DMS114 treated with DMSO at 0.1 percent for 48 hours (cell line): ENCODE results near the gene TREX2.
"Not testable (repeated sequence)": the region's sequence is repeated elsewhere in the genome, so short reads cannot be mapped to it uniquely, and the experiment has no call there.

ENCODE experiments used
- DNase-seq: peaks from one replicate; lab custom pipeline; 2025; ENCODE audit not compliant: unreplicated experiment; lab: John Stamatoyannopoulos, UW

TREX2 gene

DNA sequence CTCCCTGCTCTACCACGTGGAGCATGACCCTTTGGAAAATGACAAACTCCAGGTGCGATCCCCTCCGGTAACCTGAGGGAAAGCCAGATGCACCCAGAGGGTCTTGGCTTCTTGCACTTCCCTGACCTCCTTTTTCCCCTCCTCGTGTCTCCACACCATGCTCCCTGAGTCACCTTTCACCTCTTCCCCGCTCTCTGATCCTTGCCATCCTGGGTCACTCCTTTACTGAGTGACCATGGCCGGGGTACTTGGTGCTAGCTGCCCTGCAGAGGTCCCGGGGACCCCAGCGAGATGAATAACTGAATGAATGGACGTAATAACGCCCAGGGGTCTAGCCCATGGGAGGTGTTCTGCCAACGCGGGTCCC is 35.0 kb downstream of the TREX2 start:
- DNase-seq, result no peak

DNA sequence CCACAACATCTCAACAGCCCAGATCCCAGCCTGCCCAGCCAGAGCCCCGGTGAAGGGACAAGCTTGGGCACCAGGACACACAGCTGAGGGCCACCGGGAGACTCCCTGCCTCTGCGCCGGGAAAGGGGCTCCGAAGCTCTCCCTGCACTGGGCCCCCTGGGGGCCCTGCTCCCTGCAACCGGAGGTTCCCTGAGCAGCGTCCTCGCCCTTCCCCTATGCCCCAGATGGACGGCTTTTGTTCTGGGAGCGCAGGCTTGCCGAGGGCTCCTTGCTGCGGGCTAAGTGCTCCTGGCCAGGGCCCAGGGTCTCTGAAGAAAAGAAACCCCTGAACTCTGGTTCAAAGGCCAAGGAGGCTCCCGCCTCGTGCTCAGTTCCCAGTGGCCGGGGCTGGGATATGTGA is 35.5 kb downstream of the TREX2 start:
- no peak for DNase-seq

DNA sequence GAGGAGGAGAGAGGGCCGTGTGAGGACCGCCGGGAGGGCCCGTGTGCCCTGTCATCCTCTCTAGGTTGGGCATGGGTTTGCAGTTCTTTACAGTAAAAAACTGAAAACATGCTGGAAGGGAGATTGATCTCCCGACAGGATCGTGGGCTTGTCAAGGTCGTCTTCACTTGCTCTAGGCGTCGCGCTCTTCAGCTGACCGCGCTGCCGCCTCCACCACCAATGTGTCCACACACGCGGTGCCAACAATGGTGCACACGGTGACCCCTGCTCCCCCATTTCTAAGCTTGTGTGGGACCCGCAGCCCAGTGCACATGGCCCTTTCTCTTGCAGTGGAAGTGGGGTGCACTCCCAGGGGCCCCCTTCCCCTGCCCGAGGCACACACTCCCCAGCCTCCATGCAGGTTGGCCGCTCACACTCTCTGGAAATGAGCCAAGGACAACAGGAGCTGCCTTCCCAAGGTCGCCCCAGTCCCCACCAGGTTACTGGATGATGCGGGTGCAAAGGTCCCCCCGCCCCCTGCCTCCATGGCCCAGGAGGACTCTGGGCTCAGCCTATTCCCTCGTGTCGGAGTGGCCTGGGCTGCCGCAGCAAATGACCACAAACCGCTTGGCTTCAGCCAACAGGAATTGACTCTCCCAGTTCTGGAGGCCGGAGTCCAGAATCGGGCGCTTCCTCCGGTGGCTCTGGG is 36.3 kb downstream of the TREX2 start:
- DNase-seq, result no peak

DNA sequence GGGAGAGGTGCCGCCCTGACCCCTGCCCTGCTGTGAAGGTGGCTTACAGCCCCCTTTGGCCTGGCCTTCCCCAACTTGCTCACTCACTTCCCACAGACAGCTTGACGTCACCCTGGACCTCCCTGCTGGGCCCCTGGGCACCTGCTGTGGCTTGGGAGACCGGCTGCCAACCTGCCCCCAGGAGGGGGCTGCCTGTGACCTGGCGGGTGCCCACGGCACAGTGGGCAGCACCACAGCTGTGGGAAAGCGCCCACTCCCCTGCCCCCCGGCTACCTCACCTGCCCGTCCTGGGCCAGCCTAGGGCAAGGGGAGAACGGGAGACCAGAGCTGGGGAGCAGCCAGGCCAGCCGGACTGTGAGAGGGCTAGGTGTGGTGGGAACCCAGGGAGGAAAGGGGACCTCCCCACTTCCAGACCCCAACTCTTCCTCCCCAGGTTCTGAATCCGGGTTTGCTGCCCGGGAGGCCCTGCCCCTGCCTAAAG is 36.9 kb downstream of the TREX2 start:
- DNase-seq, result no peak

DNA sequence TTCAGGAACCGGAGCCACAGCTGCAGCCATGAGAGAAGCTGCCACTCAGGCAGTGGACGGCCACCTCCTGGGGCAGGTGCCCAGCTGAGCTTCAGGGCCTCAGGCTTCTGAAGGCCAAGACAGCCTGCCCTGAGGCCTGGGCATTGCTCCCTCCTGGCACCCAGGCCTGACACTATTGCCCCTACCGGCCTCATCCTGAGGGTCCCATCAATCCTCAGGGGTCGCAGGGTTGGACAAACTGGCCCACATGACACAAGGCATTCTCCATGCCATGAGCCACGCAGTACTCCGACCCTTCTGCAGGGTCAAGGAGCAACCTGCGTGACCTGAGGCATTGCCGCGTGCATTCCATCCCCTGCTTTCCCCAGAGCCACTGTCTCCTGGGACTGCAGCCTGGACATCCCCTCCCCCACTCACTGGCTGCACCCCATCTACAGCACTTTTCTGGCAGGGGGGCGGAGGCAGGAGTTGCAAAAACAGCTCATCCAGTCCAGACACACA is 37.6 kb downstream of the TREX2 start:
- DNase-seq, result no peak

DNA sequence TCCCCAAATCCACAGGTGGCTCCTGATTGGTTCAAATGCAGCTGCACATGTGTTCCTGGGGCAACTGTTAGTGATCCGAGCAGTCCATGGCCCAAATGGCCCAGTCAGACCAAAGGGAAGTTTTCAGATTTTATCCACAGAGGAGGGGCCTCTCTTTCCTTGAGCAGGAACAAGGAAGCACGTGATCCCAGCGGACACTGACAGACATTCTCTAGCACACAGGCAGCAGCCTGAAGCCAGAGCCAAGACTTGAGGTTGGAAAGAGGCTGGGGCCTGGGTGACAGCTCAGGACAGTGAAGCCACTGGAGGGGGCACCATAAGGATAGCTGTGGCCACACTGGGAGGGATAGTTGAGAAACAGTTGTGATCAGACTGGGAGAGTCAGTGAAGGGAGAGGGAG is 38.1 kb downstream of the TREX2 start:
- no peak for DNase-seq

DNA sequence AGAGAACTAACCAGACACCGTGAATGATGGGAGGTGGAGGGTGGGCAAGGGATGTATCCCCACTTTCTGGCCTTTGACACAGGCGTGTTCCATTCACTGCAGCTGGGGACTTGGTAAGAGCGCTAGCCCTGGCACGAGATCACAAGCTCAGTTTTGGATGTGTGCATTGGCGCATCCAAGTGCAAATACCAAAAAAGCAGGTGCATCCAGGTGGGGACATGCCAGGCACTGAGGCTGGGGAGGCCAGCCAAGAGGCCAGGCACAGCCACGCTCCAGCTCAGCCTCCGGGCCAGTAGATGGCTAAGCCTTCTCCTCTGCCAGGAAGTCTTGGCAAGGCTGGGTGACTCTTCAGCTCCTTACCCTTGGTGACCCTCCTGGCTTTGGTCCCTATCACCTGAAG is 39.0 kb downstream of the TREX2 start:
- no peak for DNase-seq

DNA sequence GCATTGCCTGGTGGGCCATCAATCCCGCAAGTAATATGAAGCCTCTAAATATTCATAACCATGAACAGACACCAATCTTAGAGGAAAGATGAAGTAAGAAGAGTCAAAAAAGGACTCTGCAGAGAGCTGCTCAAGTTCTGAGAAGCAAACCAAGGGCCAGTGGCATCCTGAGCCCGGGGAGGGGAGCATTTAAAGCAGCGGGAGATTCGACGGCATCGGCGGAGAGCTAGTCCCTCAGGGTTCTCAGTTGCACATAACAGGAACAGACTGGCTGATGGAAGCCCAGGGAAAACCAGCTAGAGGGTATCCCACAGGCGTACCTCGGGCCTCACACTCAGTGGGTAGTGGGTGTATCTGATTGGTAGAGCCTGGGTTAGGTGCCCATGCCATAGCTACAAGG is 39.8 kb downstream of the TREX2 start:
- DNase-seq, result no peak

DNA sequence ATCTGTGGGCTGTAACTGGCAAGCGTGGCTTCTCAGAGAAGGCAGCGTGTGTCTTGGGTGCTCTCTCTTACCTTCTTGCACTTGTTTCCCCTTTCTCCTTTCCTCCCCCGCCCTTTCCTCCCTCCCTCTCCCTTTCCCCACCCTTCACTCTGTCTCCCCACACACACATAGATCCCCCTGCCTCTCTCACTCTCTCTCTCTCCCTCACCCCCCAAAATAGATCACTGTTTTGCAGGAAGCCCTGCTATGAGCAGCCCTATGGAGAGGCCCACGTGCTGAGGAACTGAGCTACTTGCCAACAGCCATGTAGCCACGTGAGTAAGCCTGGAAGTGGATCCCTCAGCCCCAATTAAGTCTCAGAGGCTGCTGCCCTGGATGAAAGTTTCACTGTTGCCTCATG is 40.4 kb downstream of the TREX2 start:
- no peak for DNase-seq

DNA sequence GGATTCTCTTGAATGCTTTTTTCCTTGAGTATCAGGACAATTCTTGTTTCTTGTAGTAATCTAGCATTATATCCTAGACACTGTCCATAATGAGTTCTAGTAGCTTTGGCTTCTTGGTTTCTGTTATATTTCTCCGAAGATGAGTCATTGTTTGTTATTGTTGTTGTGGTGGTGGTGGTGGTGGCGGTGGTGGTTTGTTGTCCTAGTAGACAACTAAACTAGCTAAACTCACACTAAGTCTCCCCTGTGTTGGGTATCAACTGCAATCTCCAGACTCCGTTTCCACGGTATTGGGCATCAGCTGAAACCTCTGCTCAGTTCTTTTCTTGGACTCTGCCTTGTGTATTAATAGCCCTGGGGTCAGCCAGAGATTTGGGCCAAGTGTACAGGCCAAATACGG is 41.5 kb downstream of the TREX2 start:
- DNase-seq, result not testable (repeated sequence)

DNA sequence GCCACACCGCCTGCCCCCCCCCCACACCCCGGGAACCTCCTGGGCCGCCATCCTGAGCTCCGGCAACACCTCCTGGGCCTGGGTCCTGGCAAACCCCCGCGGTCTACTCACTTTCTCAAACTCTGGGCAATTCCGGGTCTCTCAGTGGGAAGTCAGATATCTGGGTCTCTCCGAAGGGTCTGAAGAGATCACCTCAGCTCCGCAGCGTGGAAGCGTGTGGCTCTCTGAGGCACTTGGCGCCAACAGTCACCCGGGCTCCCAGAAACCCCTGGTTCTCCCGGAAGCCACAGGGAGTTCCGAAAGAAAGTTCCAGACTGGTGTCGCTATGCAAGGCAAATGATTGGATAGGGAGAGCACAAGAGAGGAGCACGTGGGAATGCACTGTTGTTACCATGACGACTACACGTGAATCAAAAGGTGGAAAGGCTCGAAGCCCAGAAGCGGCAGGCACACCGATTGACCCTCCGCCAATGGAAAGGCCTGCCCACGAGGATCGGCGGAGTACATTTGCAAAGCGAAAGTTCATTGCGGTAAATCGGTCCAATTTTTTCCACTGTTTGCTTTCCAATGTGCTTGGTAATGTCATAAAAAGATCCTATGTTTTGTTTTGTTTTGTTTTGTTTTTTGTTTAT is 44.6 kb downstream of the TREX2 start, which contains the start of gene PNMA6E:
TSS of gene PNMA6E (minus strand) at position 218 of the 632 bp plus-strand sequence. CDS start 2,501 bp downstream, outside the sequence.
- no peak for DNase-seq

DNA sequence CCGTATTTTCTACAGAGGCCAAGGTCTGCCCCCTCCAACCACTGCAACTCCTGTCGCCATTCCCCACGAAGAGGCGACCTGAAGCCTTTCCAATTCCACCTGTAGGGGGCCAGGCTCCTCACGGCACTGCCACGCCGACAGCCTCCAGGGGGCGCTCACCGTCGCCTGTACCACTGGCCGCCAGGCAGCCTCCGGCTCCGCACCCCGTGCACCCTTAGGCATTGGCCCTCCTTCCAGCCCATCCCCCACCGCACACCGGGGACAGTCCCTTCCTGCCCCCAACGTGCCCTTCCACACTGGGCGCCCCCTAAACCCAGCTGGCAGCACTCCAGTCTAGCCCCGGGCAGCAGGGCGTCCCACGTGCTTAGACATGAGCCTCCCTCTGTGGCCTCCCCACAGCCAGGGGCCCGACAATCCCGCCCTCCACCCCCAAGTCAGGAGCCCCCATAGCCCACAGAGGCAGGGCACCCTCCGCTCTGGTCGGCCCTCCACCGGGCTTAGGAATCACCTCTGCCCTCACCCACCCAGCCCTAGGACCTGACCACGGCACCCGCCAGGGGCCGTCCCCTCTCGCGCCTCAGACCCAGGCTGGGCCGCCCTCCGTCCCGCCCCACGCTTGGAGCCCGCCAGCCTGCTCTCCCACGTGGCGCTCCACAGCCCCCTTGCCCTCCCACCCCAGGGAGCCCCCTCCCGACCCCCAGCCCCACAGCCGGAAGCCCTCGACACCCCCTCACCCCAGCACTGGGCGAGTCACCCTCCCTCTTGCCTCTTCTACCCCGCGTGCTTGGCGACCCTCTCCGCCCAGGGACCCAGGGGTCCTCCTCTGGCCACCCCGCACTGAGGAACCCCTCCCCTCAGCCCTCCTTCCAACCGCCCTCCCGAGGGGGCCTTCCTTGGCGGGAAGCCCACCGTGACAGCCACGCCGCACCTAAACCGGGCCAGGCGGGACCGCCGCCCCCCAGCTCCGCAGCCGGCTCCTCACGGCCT is 45.4 kb downstream of the TREX2 start:
- DNase-seq, result no peak

DNA sequence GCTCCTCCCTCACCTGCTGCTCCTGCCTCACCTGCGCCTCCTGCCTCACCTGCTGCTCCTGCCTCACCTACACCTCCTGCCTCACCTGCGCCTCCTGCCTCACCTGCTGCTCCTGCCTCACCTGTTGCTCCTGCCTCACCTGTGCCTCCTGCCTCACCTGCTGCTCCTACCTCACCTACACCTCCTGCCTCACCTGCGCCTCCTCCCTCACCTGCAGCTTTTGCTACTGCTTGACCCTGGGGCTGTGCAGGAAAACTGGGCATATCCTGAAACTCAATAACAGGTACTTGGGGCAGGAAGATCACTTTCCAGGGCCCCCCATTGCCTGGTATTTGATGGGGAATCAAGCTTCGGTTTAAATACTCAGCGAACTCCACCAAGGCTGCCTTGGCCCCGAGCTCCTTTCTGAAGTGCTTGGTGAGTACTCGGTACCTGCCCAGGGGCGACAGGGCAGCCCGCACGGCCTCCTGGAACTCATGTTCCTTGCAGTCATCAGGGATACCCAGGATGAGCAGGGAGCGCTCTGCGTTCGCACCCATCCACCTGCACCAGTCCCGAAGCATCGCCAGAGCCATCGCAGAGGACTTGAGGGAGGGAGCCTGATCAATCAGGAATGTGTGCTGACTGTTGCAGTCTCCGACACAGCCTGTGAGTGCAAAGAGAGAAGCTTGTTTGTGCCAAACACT is 47.4 kb downstream of the TREX2 start:
- no peak for DNase-seq

DNA sequence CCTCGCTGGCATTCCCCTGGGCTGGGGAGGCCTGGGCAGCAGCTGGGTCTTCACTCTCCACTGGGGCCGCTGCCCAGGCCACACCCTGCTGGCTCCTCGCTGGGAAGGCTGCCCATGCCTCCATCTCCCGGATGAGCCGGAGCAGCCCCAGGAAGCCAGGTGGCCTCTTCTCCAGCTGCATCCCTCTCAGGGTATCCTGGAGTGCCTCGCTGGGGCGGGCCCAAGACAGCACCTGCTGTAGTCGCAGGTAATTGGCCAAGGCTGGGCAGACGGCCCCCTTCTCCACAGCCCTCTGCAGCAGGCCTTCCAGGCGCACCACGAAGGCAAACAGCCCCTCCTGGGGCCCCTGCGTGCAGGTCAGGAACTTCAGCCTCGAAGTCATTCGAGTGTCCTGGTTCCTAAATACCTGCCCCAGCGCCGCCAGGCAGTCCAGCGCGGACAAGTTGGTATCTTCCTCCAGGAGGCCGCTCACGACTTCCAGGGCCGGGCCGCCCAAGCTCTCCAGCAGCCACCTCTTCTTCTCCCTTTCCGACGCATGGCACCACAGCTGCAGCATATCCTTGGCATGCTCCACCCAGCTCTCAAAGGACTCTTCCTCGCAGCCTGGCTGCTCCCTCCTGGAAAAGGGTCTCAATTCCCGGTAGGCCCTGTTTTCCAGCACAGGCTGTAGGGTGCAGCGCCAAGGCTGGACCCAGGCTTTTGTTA is 48.4 kb downstream of the TREX2 start:
- DNase-seq, result no peak

DNA sequence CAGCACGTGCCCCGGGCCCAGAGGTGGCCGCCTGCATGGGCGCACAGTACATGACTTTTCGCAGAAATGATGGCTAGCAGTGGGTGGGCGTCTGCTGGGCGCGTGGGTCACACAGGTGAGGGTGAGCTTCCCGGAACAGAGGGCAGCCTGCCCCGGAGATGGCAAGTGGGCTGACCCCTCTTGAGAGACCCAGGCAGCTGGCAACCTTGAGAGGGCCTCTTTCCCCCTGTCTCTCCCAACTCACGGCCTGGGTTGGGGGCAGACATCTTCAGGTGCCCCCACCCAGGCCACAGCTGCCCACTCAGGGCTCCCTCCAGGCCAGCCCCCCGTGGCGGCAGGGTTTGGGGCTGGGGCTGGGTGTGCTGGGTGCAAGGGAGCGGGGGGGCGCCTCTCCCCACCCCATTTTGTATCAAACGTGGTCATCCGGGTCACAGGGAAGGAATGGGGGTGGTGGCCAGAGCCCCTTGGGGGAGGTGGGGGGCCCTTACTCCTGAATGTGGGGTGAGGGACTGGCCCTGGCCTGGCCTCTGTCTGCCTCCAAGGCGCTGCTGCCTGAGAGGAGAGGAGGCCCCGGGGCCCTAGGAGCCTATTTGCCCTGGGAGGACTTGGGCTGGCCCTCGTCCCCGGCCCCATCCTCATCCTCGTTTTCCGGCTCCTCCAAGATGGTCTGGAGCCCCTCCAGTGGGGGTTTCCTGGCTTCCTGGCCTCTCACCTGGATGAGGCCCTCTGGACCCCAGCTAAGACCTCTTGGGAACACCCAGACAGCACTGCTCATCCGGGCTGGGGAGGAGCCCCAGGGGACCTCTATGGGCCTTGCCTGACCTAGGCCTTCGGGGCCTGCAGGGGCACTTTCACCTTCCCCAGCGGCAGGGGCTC is 49.3 kb downstream of the TREX2 start:
- DNase-seq, result no peak

DNA sequence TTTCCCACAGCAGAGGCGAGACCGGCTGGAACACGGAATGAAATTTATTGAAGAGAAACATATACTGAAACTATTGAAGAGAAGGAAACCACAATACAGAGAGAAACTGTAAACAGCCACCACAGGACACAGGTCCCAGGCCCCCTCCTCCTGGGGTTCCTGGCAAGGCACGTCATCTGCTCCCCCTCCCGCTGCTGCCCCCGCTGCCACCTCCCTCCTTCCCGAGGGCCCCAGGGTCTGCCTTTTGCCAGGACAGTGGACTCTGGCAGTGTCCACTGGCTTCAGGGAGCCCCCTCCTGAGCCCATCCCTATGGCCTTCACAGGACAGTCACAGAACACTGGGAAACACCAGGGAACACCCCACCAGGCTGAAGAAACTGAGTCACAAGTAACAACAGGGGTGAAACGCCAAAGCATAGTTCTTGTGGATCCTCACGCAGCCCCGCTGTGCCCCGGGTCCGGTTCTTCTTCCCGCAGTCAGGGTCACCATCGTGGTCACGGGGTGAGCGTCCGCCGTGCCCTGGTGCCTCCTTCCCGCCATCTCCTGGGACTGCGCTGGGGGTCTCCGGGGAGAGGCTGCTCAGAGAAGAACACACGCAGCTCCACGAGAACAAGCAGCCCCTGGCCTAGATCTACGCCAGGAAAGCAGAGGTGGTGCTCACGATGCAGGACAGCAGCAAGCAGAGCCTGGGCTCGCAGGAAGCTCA is 50.1 kb downstream of the TREX2 start:
- DNase-seq, result no peak

DNA sequence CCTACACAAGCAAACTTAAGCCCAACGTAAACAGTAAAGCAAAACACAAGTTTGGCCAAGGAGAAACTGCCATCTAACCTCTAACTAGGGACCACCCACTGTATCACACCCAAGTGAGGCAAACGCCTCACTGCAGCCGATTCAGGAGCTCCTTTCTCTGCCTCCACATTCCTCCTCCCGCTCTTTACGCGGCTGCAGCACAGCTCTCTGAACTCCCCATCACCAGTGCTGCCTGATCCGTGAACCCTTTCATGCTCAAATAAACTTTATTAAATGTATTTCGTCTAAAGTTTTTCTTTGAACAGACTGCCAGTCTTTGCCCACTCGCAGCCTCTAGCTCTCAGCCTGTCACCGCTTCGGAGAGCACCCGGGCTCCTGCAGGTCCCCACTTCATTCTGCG is 51.2 kb downstream of the TREX2 start:
- no peak for DNase-seq
